H1 (cell line): ENCODE data around the gene CMIP. TPM values are rescaled to one million over a fixed set of nuclear protein-coding genes. Genes with fewer than 3 reads are reported as not detected.

Experiments
- CTCF ChIA-PET: fragments of 300-600 bp; sonication (Branson Sonifier 250); formaldehyde crosslinking; loops from one replicate; lab custom pipeline; 2021; ENCODE audit not compliant: partially characterized antibody; lab: Charles Lee
- POLR2A ChIA-PET: fragments of 300-600 bp; sonication (Branson Sonifier 250); formaldehyde crosslinking; loops from one replicate; lab custom pipeline; 2021; ENCODE audit warnings: inconsistent platforms; ENCODE audit not compliant: partially characterized antibody; lab: Charles Lee
- DNase-seq, 2 experiments: peaks; one replicate each; pipeline versions ENCODE4 v3.0.0 to v3.0.0-alpha.2; 2010 to 2022; ENCODE audit warnings: low spot score in 2 of 2, low read depth in 1 of 2, mixed read lengths in 1 of 2
- FAIRE-seq: peaks from 2 replicates; lab custom pipeline; 2011; peaks lifted over from hg19 to GRCh38; lab: Jason Lieb, UNC
- H2AFZ ChIP-seq: 2 replicates; pipeline ENCODE4 v1.8.1; 2012; ENCODE audit warnings: low read length, inconsistent platforms
- H2AK5ac ChIP-seq: 2 replicates; pipeline ENCODE4 v1.6.1; 2013; ENCODE audit warnings: low read depth, low read length
- H2BK120ac ChIP-seq: replicated peaks from 2 replicates; pipeline ENCODE3; 2013; ENCODE audit warnings: low read depth, low read length, inconsistent platforms
- H2BK12ac ChIP-seq: 2 replicates; pipeline ENCODE4 v1.6.1; 2013; ENCODE audit warnings: low read depth, low read length
- H2BK15ac ChIP-seq: 2 replicates; pipeline ENCODE4 v1.6.1; 2013; ENCODE audit warnings: low read length
- H2BK20ac ChIP-seq: 2 replicates; pipeline ENCODE4 v1.6.1; 2013; ENCODE audit warnings: low read length
- H2BK5ac ChIP-seq: 2 replicates; pipeline ENCODE4 v1.6.1; 2013; ENCODE audit warnings: low read depth, low read length
- H3K14ac ChIP-seq: 2 replicates; pipeline ENCODE4 v1.6.1; 2013; ENCODE audit warnings: inconsistent platforms; ENCODE audit not compliant: insufficient read length
- H3K18ac ChIP-seq: 2 replicates; pipeline ENCODE4 v1.6.1; 2013; ENCODE audit warnings: low read length; ENCODE audit errors: extremely low read depth
- H3K23ac ChIP-seq: 2 replicates; pipeline ENCODE4 v1.6.1; 2013; ENCODE audit warnings: inconsistent platforms; ENCODE audit not compliant: insufficient read length
- H3K23me2 ChIP-seq: 2 replicates; pipeline ENCODE4 v1.6.1; 2013; ENCODE audit warnings: low read depth, low read length
- H3K27ac ChIP-seq: 2 replicates; pipeline ENCODE4 v1.6.1; 2011; ENCODE audit warnings: low read depth, low read length, inconsistent platforms
- H3K27me3 ChIP-seq, 4 experiments: replicated peaks in 1 of 4; 1 replicate in 1 of 4; 2 replicates in 3 of 4; pipeline versions ENCODE4 v1.6.1 to v1.8.1; 2011 to 2013; ENCODE audit warnings: low read length in 3 of 4, mild to moderate bottlenecking in 3 of 4, inconsistent platforms in 2 of 4, mixed read lengths in 2 of 4, moderate library complexity in 1 of 4; ENCODE audit not compliant: control insufficient read depth in 3 of 4, insufficient read depth in 3 of 4; ENCODE audit errors: extremely low read depth in 1 of 4
- H3K36me3 ChIP-seq, 4 experiments: 2 replicates each; pipeline versions ENCODE4 v1.6.1 to v1.8.1; 2011 to 2013; ENCODE audit warnings: mild to moderate bottlenecking in 4 of 4, low read length in 3 of 4, moderate library complexity in 2 of 4, control low read depth in 1 of 4, inconsistent platforms in 1 of 4; ENCODE audit not compliant: insufficient read depth in 4 of 4, control insufficient read depth in 2 of 4
- H3K4ac ChIP-seq: replicated peaks from 2 replicates; pipeline ENCODE3; 2013; ENCODE audit warnings: low read length, low read depth, mixed read lengths, inconsistent platforms; ENCODE audit not compliant: insufficient read length
- H3K4me1 ChIP-seq, 4 experiments: replicated peaks in 1 of 4; 1 replicate in 1 of 4; 2 replicates in 3 of 4; pipeline versions ENCODE4 v1.6.1 to v1.8.1; 2011 to 2013; ENCODE audit warnings: low read length in 3 of 4, inconsistent platforms in 2 of 4, mixed read lengths in 1 of 4; ENCODE audit not compliant: insufficient read depth in 4 of 4, control insufficient read depth in 3 of 4
- H3K4me2 ChIP-seq, 2 experiments: 2 replicates each; pipeline versions ENCODE4 v1.6.1 to v1.8.1; 2011 to 2013; ENCODE audit warnings: low read depth in 2 of 2, low read length in 2 of 2, control low read depth in 1 of 2, inconsistent platforms in 1 of 2, mild to moderate bottlenecking in 1 of 2; ENCODE audit not compliant: insufficient read depth in 1 of 2
- H3K4me3 ChIP-seq, 4 experiments: fragments of 200-600, 300-600 bp in 1 of 4; sonication (generic), shearing (Covaris generic), sonication (Bioruptor Twin) in 1 of 4; 2 replicates each; pipeline versions ENCODE4 v1.5.1 to v1.8.1; 2011 to 2016; ENCODE audit warnings: low read length in 4 of 4, low read depth in 3 of 4, control low read depth in 2 of 4, inconsistent platforms in 2 of 4, mild to moderate bottlenecking in 2 of 4, mixed read lengths in 1 of 4, moderate library complexity in 1 of 4; ENCODE audit not compliant: insufficient read depth in 2 of 4; ENCODE audit errors: extremely low read depth in 1 of 4
- H3K56ac ChIP-seq: replicated peaks from 2 replicates; pipeline ENCODE3; 2013; ENCODE audit warnings: low read depth, mild to moderate bottlenecking, mixed read lengths, low read length, inconsistent platforms; ENCODE audit not compliant: insufficient read length
- H3K79me1 ChIP-seq: 2 replicates; pipeline ENCODE4 v1.6.1; 2013; ENCODE audit warnings: low read depth, low read length, control low read depth
- H3K79me2 ChIP-seq, 2 experiments: 2 replicates each; pipeline versions ENCODE4 v1.6.1 to v1.8.1; 2012 to 2013; ENCODE audit warnings: low read length in 2 of 2, mild to moderate bottlenecking in 2 of 2, inconsistent platforms in 1 of 2; ENCODE audit not compliant: insufficient read depth in 2 of 2, control insufficient read depth in 1 of 2
- H3K9ac ChIP-seq, 4 experiments: replicated peaks in 1 of 4; 1 replicate in 1 of 4; 2 replicates in 3 of 4; pipeline versions ENCODE4 v1.6.1 to v1.8.1; 2011 to 2013; ENCODE audit warnings: low read depth in 3 of 4, low read length in 3 of 4, control low read depth in 2 of 4, mild to moderate bottlenecking in 2 of 4, moderate library complexity in 2 of 4, inconsistent platforms in 1 of 4; ENCODE audit errors: extremely low read depth in 1 of 4
- H3K9me3 ChIP-seq, 2 experiments: 2 replicates each; pipeline versions ENCODE4 v1.6.1 to v1.8.1; 2012 to 2013; ENCODE audit warnings: mild to moderate bottlenecking in 2 of 2, moderate library complexity in 2 of 2, control low read depth in 1 of 2, inconsistent platforms in 1 of 2, low read depth in 1 of 2, low read length in 1 of 2, mixed read lengths in 1 of 2; ENCODE audit not compliant: insufficient read depth in 2 of 2
- H4K20me1 ChIP-seq, 2 experiments: replicated peaks in 1 of 2; 2 replicates each; pipeline versions ENCODE3 to v1.8.1; 2011 to 2013; ENCODE audit warnings: inconsistent platforms in 2 of 2, low read length in 2 of 2, mild to moderate bottlenecking in 1 of 2; ENCODE audit not compliant: insufficient read depth in 2 of 2, control insufficient read depth in 1 of 2
- H4K5ac ChIP-seq: 2 replicates; pipeline ENCODE4 v1.6.1; 2013; ENCODE audit warnings: low read length, low read depth, mixed read lengths, inconsistent platforms; ENCODE audit not compliant: insufficient read length
- H4K8ac ChIP-seq: 2 replicates; pipeline ENCODE4 v1.8.0; 2013; ENCODE audit warnings: mild to moderate bottlenecking, moderate library complexity, low read length, inconsistent platforms; ENCODE audit not compliant: insufficient read depth; ENCODE audit errors: extremely low read depth
- H4K91ac ChIP-seq: replicated peaks from 2 replicates; pipeline ENCODE3; 2013; ENCODE audit warnings: low read length, mixed read lengths, inconsistent platforms; ENCODE audit not compliant: insufficient read length
- BCL11A ChIP-seq, 2 experiments: IDR thresholded peaks; one replicate each; pipeline ENCODE4 v1.6.1; 2011; ENCODE audit warnings: low read depth in 2 of 2, low read length in 2 of 2, mild to moderate bottlenecking in 2 of 2
- CTCF ChIP-seq, 3 experiments: IDR thresholded peaks; 1 replicate in 2 of 3; 2 replicates in 1 of 3; pipeline versions ENCODE4 v1.5.1 to v1.6.1; 2011; ENCODE audit warnings: low read length in 3 of 3, mild to moderate bottlenecking in 3 of 3, inconsistent platforms in 2 of 3, low read depth in 1 of 3, moderate library complexity in 1 of 3; ENCODE audit not compliant: insufficient read depth in 1 of 3; ENCODE audit errors: control extremely low read depth in 1 of 3
- KDM4A ChIP-seq: IDR thresholded peaks from one replicate; pipeline ENCODE4 v1.7.1; 2012; ENCODE audit warnings: low read depth, mild to moderate bottlenecking, moderate library complexity, low read length, inconsistent platforms; ENCODE audit not compliant: severe bottlenecking
- POLR2AphosphoS5 ChIP-seq: IDR thresholded peaks from 2 replicates; pipeline ENCODE4 v1.6.1; 2011; ENCODE audit warnings: low read depth, low read length
- RBBP5 ChIP-seq: IDR thresholded peaks from 2 replicates; pipeline ENCODE4 v1.7.1; 2012; ENCODE audit warnings: low read depth, mild to moderate bottlenecking, inconsistent platforms, low read length, moderate library complexity, borderline replicate concordance
- RNF2 ChIP-seq: fragments of 200-900, 300-1000 bp; sonication (generic); IDR thresholded peaks from 2 replicates; pipeline ENCODE4 v1.7.1; 2016; ENCODE audit warnings: borderline replicate concordance, low read depth, mild to moderate bottlenecking, antibody characterized with exemption, low read length; ENCODE audit not compliant: poor library complexity, severe bottlenecking; ENCODE audit errors: missing control alignments
- TCF12 ChIP-seq: IDR thresholded peaks from 2 replicates; pipeline ENCODE4 v1.6.1; 2011; ENCODE audit warnings: low read depth, mild to moderate bottlenecking, low read length
- TEAD4 ChIP-seq: IDR thresholded peaks from 2 replicates; pipeline ENCODE4 v1.6.1; 2012; ENCODE audit warnings: low read depth, low read length, inconsistent platforms, mixed read lengths
- WGBS, 2 experiments: shearing (Covaris generic) in 1 of 2; methylation state at CpG; one replicate each; pipeline versions ENCODE4 v1.1.6 to v1.1.7; 2013 to 2015; ENCODE audit warnings: low lambda C conversion rate in 2 of 2, mixed read lengths in 2 of 2, inconsistent platforms in 1 of 2, low coverage in 1 of 2, missing lambda C conversion rate in 1 of 2; ENCODE audit not compliant: insufficient replicate concordance in 2 of 2, insufficient coverage in 1 of 2, insufficient read length in 1 of 2; ENCODE audit errors: extremely low coverage in 1 of 2, missing lambda C conversion rate in 1 of 2; 5-methylcytosine and 5-hydroxymethylcytosine counted together
- polyA plus RNA-seq, 7 experiments: library from polyadenylated mRNA; depleted of rRNA in 3 of 7; stranded (reverse) in 5 of 7; unstranded in 2 of 7; fragments of >200 nt in 5 of 7; fragments of 200-250 nt in 2 of 7; gene quantifications; 1 replicate in 5 of 7; 2 replicates in 1 of 7; 4 replicates in 1 of 7; pipeline versions ENCODE4 v1.2.1 to v1.2.3, GENCODE V29; 2011 to 2013; ENCODE audit warnings: missing spikeins in 2 of 7, mixed read lengths in 2 of 7
- total RNA-seq: library from RNA; stranded (reverse); fragmentation: NEBNext Ultra II Directional; extraction: Animal tissue kit (Norgen Biotek cat#: 25700); gene quantifications from 2 replicates; pipeline ENCODE4 v1.2.1, GENCODE V29; 2021
- TF ChIP-seq, protein P1 (sequence below): IDR thresholded peaks from 2 replicates; pipeline ENCODE4 v1.6.1; 2012; ENCODE audit warnings: inconsistent platforms

The CMIP gene
- total and polyA plus RNA-seq, 2 of the 8 experiments (the other 6 are each of a cell fraction or from before 2014, with no cell fraction given): 7.9 to 53.2 TPM

DNA sequence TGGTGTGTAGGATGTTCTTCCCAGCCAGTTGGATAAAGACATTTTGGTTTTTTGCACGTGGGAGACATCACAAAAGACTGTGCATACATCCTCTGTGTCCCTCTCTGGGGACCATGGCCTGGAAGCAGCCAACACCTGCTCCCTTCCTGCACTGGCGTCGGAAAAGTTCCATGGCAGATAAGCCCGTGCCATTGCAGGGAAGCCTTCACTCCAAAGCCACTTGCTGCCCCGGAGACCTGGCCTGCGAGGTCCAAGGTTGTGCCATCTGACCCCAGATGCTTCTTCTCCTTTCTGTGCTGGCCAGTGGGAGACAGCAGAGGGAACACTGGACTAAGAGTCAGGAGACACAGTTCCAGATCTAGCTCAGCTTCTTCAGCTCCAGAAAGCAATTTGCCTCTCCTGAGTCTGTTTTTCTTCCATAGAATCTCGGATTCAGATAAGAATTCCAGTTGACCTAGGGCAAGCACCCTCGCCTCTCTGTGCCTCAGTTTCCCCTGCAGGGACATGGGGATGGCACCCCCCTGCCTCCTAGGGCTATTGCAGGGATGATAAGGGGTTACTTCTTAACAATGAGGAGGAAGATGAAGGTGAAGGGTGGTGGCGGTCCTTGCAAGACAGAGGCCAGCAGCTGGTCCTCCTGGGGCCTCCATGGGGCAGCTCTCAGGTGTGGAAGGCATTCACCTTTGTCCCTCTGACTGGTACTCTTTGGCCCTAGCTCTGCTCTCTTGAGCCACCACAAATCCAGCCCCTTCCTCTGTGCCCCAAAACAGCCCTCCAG is 134.2 kb downstream of the CMIP start:
- Histone ChIP-seq H3K9me3 (no peaks in the 10 kb centered on the region), H3K23ac (no peak overlapping the region), H3K4me3 (no peak overlapping the region), H4K8ac (no peak overlapping the region), H3K36me3 (no peaks in the 10 kb centered on the region; a peak in 1 of 8 replicates), H3K4me2 (no peak overlapping the region), H3K18ac (no peak overlapping the region), H3K27ac (no peak overlapping the region), H2AFZ (no peak overlapping the region), H3K4me1 (no peaks in the 10 kb centered on the region; a peak in 1 of 7 replicates), H4K5ac (no peak overlapping the region), H2BK15ac (no peak overlapping the region), H3K79me1 (peaks cover 19% of the 10 kb centered on the region), H3K56ac (no peak overlapping the region), H2AK5ac (no peak overlapping the region), H3K9ac (no peak overlapping the region; a peak in 1 of 7 replicates), H2BK20ac (no peak overlapping the region), H3K14ac (no peak overlapping the region), H3K4ac (no peak overlapping the region), H4K20me1 (peaks cover 8 to 20% of the 10 kb centered on the region in 2 experiments), H3K27me3 (no peaks in the 10 kb centered on the region), H3K79me2 (peaks cover 0 to 44% of the 10 kb centered on the region in 2 experiments; a peak in 3 of 4 replicates), H3K23me2 (peaks cover 13% of the 10 kb centered on the region; the same call in 1 of the 2 replicates), H2BK12ac (no peak overlapping the region), H2BK120ac (no peak overlapping the region), H2BK5ac (no peak overlapping the region), H4K91ac (no peak overlapping the region)
- FAIRE-seq: no peak
- DNase-seq: no peak
- ChIA-PET POLR2A (interaction anchor here (1.3 kb wide), 1 partner anchor 11 kb away, joined by 3 read pairs; no protein-coding TSS in a partner anchor), CTCF (interaction anchor here (1.1 to 1.7 kb wide), 2 partner anchors 19 to 149 kb away, joined by 4 to 6 read pairs; no protein-coding TSS in a partner anchor)
- WGBS, 2 experiments: 88% methylated on average over 9 of the region's 9 CpGs; no CpG with 5 or more reads in 1 of the 2 experiments
- TF ChIP-seq RBBP5 (no peak), POLR2AphosphoS5 (no peak), TCF12 (no peak), RNF2 (no peak), KDM4A (no peak), CTCF (IDR thresholded peaks at IDR 0.05; ENCODE audit: control extremely low read depth in 1 of 3, insufficient read depth in 1 of 3, low read depth in 1 of 3, low read length in 3 of 3) (no peak), BCL11A (IDR thresholded peaks at IDR 0.05; ENCODE audit: low read depth in 2 of 2, low read length in 2 of 2) (no peak), TEAD4 (no peak)
- TF ChIP-seq, protein P1, sequence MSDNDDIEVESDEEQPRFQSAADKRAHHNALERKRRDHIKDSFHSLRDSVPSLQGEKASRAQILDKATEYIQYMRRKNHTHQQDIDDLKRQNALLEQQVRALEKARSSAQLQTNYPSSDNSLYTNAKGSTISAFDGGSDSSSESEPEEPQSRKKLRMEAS: no peak
